ENCODE measurements around the gene KIDINS220.

The KIDINS220 gene

DNA sequence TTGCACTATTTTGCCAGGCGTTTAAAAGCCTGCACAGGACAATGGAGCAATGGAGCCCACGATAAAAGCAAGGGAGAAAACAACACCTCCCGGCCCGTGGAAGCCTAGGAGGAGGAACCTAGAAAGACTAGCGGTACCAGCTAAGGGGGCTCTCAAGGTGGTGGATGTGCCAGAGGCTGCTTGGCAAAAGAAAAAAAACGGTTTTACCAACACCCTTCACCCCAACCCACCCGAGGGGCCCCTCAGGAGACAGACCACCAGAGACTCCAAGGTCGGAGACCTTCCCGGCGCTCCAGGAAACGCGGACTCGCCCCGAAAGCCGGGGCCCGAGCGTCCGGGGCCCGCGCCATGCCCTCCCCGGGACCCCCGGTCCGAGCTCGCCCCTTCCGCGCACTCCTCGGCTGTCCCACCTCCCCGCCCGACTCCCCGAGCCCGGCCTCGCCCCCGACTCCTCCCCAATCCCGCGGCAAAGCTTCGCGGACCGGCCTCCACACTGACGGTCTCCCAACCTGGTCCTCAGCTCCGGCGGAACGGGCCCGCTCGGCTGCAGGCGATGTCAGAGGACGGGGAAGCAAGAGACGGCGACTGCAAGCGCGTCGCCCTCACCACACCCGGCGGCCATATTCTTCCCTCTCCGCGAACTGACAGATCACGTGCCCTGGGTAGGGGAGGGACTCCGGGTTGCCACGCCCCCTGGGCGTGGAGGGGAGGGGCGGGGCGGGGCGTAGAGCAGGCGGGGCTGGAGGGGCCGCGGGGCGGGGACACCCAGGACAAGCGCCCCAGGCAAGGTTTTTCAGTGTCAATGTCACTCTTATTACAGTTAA lies at the start of gene KIDINS220:
KIDINS220 (minus strand) TSS at position 643 of the 824 bp plus-strand sequence. CDS start 10,520 bp downstream, outside the sequence.
- DNase-seq: peak; percentile 75

DNA sequence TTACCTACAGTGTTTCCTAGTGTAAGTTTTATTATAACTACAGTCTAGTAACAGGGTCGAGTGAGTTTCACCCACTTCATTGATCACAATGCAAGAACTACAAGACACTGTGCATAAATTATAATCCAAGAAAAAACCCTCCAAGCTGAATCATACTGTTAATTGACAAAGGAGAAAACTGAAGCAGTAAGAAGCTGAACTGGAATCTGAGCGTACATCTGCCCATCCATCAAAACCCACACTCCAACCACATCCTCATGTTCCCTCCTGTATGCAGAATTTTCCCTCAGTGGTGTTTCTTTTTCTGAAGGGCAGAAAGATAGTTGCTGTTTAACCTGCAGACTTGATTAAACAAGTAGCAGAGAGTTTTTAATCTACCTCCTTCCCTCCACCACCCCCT lies 49.5 kb upstream of the KIDINS220 start:
- no peak for DNase-seq

DNA sequence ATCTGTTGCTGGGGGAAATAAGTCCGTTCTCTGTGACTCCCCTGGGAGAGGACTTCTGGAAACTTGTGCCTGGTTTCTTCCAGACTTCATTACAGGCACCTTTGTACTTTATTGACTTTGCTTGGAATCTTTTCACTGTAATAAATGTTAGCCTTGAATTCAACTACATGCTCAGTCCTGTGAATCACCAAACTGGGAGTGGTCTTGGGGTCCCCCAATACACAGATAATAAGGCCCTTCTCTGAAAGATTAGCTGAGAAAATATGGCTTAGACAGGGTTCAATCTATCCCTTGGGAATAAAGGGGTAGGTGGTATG lies 48.7 kb upstream of the KIDINS220 start:
- DNase-seq: no peak

DNA sequence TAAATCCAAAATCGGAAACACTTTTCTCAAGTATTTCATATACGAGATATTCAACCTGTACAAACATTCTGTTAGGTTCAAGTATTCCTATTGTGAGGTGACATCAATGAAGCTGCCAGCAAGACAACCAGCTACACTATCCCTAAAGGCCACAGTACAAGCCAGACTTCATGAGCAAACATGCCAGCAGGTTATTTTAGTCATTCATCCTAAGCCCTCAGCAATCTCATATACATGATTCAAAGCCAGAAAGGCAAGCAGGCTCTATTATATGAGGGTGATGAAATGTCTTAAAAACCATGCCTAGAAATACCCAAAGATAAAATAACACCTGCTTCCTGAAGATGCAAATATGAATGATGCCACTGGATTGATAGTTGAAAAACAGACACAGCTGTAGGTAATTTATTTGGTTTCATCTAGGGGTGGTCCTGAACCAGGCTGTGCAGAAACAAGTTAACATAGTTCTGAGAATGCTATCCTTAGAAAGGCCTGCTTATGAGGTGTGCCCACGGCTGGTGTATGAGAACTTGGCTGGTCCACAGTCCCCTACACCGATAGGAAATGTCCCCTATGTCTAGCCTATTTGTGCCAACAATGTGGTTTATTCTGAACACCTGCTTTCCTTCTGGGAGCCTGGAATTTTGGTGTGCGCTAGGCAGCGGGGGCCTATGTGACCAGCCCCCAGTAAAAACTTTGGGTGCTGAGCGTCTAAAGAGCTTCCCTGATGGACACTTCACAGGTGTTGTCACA lies 48.2 kb upstream of the KIDINS220 start:
- no peak for DNase-seq

- no peak for DNase-seq
Observed at GRCh38 chr2:8884812-8885211, 47.4 kb upstream of the KIDINS220 start.

GRCh38 chr2:8882094-8882493 lies 44.7 kb upstream of the KIDINS220 start:
- no peak for DNase-seq

DNA sequence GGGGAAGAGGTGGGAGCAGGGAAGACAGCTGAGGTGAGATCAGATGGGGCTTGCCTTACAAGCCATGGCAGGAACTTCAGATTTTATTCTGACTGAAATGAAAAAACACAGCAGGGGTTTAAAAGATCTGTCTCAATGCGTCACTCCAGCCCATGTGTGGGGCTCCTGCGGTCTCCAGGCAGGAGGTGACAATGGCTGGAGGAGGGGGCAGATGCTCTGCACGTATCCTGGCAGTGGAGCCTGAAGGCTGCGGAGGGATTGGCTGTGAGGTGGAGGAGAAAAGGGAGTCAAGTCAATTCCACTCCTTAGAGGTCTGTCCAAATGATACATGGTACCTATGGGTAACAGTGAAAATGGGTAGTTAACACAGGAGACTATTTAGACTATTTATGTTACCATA lies 40.5 kb upstream of the KIDINS220 start:
- no peak for DNase-seq

- DNase-seq: no peak
Observed at GRCh38 chr2:8877332-8877731, 39.9 kb upstream of the KIDINS220 start.

- DNase-seq: no peak
Observed at GRCh38 chr2:8876628-8877027, 39.2 kb upstream of the KIDINS220 start.

- peak; percentile 59 for DNase-seq
Observed at GRCh38 chr2:8872821-8873432, 35.5 kb upstream of the KIDINS220 start.

GRCh38 chr2:8870441-8870840 lies 33.0 kb upstream of the KIDINS220 start:
- DNase-seq: no peak

DNA sequence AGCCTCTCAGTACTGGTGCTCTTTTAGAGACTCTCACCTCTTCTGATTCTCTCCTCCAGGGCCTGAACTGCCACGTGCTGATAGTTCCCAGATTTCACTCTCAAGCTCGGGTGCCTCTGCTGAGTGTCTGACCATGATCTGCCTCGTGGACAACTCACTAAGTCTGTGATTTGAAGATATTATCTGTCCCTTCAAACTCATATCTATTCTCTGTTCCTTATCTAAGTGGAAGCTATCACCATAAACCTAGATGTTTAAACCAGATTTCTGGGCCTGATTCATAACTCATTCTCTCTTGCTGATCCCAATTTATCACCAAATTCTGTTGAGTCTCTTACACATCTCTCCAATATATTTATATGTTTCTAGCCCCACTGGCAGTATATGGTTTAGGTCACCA lies 29.9 kb upstream of the KIDINS220 start:
- no peak for DNase-seq

DNA sequence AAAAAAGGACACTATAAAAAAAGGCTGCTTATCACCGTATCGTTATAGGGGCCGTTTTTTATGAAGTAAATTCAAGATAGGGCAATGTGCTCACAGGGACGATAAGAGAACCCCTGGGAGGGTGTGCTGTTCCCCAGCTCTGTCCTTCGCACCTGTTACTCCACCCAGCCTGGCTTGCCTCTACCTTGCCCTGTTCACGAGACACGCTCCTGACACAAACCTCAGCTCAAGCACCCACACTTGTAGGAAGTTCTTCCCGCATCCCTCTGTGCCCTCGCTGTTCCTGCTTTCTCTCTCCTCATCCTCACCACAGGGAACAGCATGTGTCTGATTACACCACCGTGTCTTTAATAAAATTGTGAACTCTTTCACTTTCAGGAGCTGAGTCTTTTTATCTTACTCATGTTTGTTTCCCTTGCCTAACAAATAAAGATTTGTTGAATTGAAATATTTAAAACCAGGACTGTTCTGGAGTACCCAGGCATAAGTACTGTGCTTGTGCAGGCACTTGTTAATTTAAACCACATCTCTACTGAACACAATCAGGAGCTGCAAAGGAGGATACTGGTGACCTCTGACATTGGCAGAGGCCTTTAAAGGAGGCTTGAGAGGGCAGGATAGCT lies 26.0 kb upstream of the KIDINS220 start:
- no peak for DNase-seq

DNA sequence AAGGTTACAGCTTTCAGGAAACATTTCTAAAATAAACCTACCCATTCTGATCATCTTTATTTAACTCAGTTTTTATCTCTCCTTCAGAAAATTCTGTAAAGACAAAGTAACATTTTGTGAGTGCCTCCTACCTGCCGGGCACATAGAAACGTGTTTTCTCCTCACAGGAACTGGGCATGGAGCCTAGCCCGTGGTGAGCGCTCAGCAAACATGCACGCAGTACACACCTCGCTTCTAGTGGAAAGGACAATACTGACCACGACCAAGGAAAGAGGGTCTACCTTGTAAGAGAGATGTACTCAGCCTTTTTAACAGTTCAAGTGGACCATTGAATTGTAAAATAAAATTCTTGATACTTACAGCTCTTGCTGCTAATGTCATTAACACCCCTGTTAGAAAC lies 24.8 kb upstream of the KIDINS220 start:
- no peak for DNase-seq

- no peak for DNase-seq
Observed at GRCh38 chr2:8861797-8862196, 24.4 kb upstream of the KIDINS220 start.

DNA sequence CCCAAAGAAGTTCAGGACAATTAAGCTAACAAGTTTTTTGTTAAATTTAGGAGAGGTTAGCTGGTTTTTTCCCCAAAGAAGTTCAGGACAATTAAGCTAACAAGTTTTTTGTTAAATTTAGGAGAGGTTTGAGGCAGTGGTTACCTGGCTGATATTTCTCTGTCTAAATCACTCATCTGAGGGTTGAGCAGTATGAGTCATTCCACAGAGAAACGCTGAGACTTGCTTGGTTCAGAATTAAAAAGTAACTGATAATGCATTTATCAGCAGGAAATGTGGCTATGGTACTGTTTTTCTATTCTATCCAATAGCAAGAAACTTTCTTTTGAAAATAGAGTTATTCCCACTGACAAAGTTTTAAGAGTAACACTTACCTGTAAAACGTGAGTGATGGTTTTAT lies 22.8 kb upstream of the KIDINS220 start:
- no peak for DNase-seq

DNA sequence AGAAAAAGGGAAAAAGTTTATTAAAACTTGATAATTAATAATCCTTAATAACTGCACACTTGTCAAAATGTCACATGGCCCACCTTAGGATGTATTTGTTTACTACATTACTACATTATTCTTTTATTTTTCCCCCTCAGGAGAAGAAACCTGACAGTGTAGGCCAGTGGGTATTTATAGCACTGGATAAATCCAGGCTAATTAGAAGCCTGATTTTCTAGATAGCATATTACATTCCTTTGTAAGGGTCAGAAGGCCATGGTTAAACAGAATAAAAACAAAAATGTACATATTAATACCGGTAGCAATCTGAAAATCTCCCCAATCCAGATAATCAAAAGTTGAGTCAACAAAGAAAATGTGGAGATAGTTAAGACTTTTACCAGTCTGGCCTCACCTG lies 21.5 kb upstream of the KIDINS220 start:
- DNase-seq: no peak

DNA sequence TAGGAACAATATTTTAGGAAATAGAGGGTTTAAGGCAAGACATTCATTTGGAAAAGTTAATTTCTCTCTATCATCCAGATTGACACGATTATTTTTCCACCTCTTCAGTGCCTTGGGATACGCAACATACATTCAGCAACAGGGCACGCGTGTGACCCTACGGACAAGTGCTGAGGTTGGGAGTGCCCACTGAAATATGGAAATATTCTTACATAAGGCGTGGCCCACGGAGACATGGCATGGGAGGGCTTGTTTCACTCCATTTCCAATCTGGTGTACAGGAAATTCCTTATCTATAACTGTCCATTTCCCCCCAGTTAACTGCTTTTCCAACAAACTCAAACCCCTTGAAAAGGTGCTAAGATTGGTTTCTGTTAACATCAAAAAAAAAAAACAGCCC lies 20.9 kb upstream of the KIDINS220 start:
- DNase-seq: no peak

- DNase-seq: no peak
Observed at GRCh38 chr2:8857709-8858108, 20.3 kb upstream of the KIDINS220 start.

GRCh38 chr2:8856176-8856575 lies 18.8 kb upstream of the KIDINS220 start:
- no peak for DNase-seq

- DNase-seq: no peak
Observed at GRCh38 chr2:8855010-8855409, 17.6 kb upstream of the KIDINS220 start.

DNA sequence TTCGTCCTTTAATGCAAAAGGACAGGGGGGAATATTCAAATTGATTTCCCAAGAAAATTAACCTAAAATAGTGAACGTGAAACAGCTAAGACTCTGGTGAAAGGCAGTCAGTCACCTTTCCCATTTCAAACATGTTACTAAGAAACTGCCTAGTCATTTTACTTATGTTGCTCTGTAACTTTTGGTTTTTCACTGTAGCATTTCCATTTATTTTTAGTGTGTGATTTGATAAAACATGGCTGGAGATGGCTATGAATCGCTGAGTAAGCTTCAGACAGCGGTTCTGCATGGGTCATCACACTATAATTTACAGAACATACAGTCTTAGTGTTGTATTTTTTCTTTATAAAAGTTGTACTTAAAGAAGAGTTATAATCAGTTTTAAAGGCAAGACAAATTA lies 16.0 kb upstream of the KIDINS220 start:
- no peak for DNase-seq

GRCh38 chr2:8851811-8852560 lies 14.6 kb upstream of the KIDINS220 start:
- DNase-seq: no peak
